ENCODE measurements around the gene TMPRSS2. TPM values are rescaled to one million over a fixed set of nuclear protein-coding genes. Genes with fewer than 3 reads are reported as not detected.
"Not testable (repeated sequence)": the region's sequence is repeated elsewhere in the genome, so short reads cannot be mapped to it uniquely, and the experiment has no call there.

TMPRSS2 gene
- total RNA-seq, 1 donor from 2014 or later, result 1.3 TPM

DNA sequence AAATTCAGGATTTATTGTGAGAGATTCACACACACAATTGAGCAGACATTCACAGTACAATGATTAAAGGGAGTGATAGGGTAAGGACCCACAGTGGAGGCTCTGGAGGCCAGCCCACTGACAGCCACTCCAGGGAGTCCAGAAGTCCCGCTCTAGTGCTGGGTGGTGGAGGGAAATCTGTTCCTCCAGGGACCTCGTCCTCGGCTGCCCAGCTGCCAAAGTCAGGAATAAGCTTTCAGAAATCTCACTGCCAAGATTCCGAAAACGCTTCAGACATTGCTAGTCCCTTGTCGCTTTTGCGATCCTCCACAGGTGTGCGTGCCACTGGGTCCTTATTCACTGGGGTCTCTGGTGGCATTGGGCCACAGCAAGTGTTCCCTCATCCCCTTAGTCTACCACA, 79.6 kb downstream of the TMPRSS2 start:
- H3K4me3 Mint-ChIP-seq, result no peak overlapping the region
- H3K4me1 Mint-ChIP-seq, result no peaks in the 10 kb centered on the region
- no peak for DNase-seq (ENCODE audit: low spot score in 2 of 2, unreplicated experiment in 2 of 2)
- peaks cover 27% of the 10 kb centered on the region for H3K27me3 Mint-ChIP-seq (ENCODE audit: low read depth)
- TF ChIP-seq, protein P1, sequence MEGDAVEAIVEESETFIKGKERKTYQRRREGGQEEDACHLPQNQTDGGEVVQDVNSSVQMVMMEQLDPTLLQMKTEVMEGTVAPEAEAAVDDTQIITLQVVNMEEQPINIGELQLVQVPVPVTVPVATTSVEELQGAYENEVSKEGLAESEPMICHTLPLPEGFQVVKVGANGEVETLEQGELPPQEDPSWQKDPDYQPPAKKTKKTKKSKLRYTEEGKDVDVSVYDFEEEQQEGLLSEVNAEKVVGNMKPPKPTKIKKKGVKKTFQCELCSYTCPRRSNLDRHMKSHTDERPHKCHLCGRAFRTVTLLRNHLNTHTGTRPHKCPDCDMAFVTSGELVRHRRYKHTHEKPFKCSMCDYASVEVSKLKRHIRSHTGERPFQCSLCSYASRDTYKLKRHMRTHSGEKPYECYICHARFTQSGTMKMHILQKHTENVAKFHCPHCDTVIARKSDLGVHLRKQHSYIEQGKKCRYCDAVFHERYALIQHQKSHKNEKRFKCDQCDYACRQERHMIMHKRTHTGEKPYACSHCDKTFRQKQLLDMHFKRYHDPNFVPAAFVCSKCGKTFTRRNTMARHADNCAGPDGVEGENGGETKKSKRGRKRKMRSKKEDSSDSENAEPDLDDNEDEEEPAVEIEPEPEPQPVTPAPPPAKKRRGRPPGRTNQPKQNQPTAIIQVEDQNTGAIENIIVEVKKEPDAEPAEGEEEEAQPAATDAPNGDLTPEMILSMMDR (IDR thresholded peaks at IDR 0.05; ENCODE audit: unreplicated experiment), result no peak
- H3K9me3 Mint-ChIP-seq, result peaks cover 3% of the 10 kb centered on the region
- H3K36me3 Mint-ChIP-seq, result peaks cover 19% of the 10 kb centered on the region
- no peak overlapping the region for H3K27ac Mint-ChIP-seq

DNA sequence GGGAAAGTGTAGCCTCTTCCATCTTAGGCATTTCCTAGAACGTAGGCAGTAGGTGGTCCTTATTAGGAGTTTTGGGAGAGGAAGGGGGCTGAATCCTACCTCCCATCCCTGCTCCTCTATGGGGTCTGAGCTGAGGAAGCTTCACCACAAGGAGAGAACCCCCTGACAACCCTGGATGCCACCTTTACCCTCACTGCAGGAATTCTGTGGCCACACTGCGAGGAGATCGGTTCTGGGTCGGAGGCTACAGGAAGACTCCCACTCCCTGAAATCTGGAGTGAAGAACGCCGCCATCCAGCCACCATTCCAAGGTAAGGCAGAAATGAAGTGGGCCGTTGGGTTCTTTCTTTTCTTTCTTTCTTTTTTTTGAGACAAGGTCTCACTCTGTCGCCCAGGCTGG, 80.4 kb downstream of the TMPRSS2 start:
- peaks cover 27% of the 10 kb centered on the region for H3K27me3 Mint-ChIP-seq (ENCODE audit: low read depth)
- H3K36me3 Mint-ChIP-seq, result peaks cover 13% of the 10 kb centered on the region
- H3K4me1 Mint-ChIP-seq, result no peaks in the 10 kb centered on the region
- TF ChIP-seq, protein P1 (IDR thresholded peaks at IDR 0.05; ENCODE audit: unreplicated experiment), result no peak
- H3K9me3 Mint-ChIP-seq, result no peaks in the 10 kb centered on the region
- DNase-seq (ENCODE audit: low spot score in 2 of 2, unreplicated experiment in 2 of 2), result no peak
- no peak overlapping the region for H3K27ac Mint-ChIP-seq
- H3K4me3 Mint-ChIP-seq, result peak overlapping the region; percentile 75

GRCh38 chr21:41426676-41427404, 81.1 kb downstream of the TMPRSS2 start:
- Mint-ChIP-seq H3K4me3 (peak overlapping the region; percentile 75), H3K27ac (no peak overlapping the region), H3K36me3 (peaks cover 7% of the 10 kb centered on the region), H3K27me3 (ENCODE audit: low read depth) (peaks cover 27% of the 10 kb centered on the region), H3K4me1 (peaks cover under 1% of the 10 kb centered on the region), H3K9me3 (no peaks in the 10 kb centered on the region)
- TF ChIP-seq, protein P1 (IDR thresholded peaks at IDR 0.05; ENCODE audit: unreplicated experiment), result no peak
- no peak for DNase-seq (ENCODE audit: low spot score in 2 of 2, unreplicated experiment in 2 of 2)

DNA sequence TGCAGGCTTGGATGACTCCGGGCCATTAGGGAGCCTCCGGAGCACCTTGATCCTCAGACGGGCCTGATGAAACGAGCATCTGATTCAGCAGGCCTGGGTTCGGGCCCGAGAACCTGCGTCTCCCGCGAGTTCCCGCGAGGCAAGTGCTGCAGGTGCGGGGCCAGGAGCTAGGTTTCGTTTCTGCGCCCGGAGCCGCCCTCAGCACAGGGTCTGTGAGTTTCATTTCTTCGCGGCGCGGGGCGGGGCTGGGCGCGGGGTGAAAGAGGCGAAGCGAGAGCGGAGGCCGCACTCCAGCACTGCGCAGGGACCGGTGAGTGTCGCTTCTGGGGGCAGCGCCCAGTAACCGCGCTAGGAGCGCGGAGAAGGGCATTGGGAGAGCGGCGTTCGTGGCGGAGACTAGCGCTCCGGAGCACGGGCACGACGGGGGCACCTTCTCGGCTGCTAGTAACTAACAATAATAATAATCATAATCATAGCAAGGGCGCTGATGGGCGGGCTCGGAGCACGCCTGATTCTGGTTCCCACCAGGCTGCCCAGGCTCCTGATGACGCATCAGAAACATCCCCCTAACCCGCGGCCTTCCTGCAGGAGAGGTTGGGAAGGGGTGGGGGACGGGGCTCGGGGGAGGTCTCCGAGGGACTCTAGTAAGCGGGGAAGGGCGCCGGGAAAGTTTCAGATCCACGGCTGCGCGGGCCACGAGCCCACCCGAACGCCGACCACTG, 81.8 kb downstream of the TMPRSS2 start, which contains the start of gene MX1:
Gene MX1 (plus strand): TSS at position 286 of the 722 bp plus-strand sequence. CDS start 5,832 bp downstream, outside the sequence.
- TF ChIP-seq, protein P1 (IDR thresholded peaks at IDR 0.05; ENCODE audit: unreplicated experiment), result no peak
- H3K9me3 Mint-ChIP-seq, result no peaks in the 10 kb centered on the region
- H3K4me1 Mint-ChIP-seq, result peaks cover 8% of the 10 kb centered on the region
- peak within 1 kb of the TSS; percentile 75 for H3K4me3 Mint-ChIP-seq
- peaks cover 27% of the 10 kb centered on the region for H3K27me3 Mint-ChIP-seq (ENCODE audit: low read depth)
- peak in 1 of 2 experiments; percentile 53 for DNase-seq (ENCODE audit: low spot score in 2 of 2, unreplicated experiment in 2 of 2)
- H3K36me3 Mint-ChIP-seq, result peaks cover 4% of the 10 kb centered on the region
- H3K27ac Mint-ChIP-seq, result peak within 1 kb of the TSS; percentile 59

GRCh38 chr21:41425588-41425953, 82.4 kb downstream of the TMPRSS2 start:
- Mint-ChIP-seq H3K9me3 (no peaks in the 10 kb centered on the region), H3K4me1 (peaks cover 13% of the 10 kb centered on the region), H3K27me3 (ENCODE audit: low read depth) (peaks cover 27% of the 10 kb centered on the region), H3K27ac (peak overlapping the region; percentile 56), H3K4me3 (peak overlapping the region; percentile 75), H3K36me3 (peaks cover 3% of the 10 kb centered on the region)
- no peak for DNase-seq (ENCODE audit: low spot score in 2 of 2, unreplicated experiment in 2 of 2)
- TF ChIP-seq, protein P1 (IDR thresholded peaks at IDR 0.05; ENCODE audit: unreplicated experiment), result no peak

DNA sequence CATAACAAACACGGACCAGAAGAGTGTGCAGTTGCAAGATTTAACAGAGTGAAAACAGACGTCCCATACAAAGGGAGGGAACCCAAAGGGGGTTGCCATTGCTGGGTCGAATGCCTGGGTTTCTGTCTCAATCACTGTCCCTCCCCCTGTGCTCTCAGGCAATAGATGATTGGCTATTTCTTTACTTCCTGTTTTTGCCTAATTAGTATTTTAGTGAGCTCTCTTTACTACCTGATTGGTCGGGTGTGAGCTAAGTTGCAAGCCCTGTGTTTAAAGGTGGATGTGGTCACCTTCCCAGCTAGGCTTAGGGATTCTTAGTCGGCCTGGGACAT, 84.7 kb downstream of the TMPRSS2 start:
- H3K9me3 Mint-ChIP-seq; H3K36me3 Mint-ChIP-seq; DNase-seq (ENCODE audit: low spot score in 2 of 2, unreplicated experiment in 2 of 2); H3K27ac Mint-ChIP-seq; H3K4me3 Mint-ChIP-seq: not testable (repeated sequence)
- H3K27me3 Mint-ChIP-seq (ENCODE audit: low read depth), result peaks cover 21% of the 10 kb centered on the region
- peaks cover 24% of the 10 kb centered on the region for H3K4me1 Mint-ChIP-seq

Data from mesothelial cell of epicardium (in vitro differentiated cells).